ENCODE data around the gene UBAC2. TPM values are rescaled to one million over a fixed set of nuclear protein-coding genes. Genes with fewer than 3 reads are reported as not detected.

Gene UBAC2
- total RNA-seq, 1 donor from 2014 or later, result 44.3 TPM

DNA sequence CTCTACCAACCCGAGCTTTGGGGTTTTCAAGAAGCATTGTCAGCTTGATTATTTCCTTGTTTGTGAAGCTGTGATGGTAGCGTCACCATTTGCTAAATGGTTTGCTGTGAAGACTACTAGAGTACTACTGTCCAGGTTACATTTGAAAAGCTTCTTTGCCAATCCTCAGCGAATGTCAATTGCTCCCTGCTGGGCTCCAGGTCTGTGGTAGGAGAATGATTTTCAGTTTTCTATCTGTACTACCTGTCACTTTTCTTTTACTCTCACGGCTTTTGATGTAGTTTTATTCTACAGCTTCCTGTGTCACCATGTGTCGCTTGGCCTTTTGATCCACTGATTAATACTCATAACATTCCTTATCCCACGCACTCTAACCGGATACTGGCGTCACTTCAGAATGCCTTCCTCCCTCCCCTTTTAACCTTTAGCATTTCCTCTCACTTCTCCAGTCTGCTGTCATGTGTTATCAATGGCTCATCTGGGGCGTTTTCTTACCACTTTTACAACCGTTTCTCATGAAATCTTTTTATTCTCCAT is 114.1 kb downstream of the UBAC2 start:
- Histone ChIP-seq H3K27ac (replicated peaks) (no peak overlapping the region), H3K27me3 (ENCODE audit: low read depth) (no peaks in the 10 kb centered on the region), H3K36me3 (peaks cover 13% of the 10 kb centered on the region), H3K4me3 (no peak overlapping the region), H3K4me1 (peaks cover 32% of the 10 kb centered on the region), H3K9me3 (replicated peaks) (no peaks in the 10 kb centered on the region)
- intact Hi-C loops (cut with micrococcal nuclease), result no loop called here
- TF ChIP-seq, protein P1, sequence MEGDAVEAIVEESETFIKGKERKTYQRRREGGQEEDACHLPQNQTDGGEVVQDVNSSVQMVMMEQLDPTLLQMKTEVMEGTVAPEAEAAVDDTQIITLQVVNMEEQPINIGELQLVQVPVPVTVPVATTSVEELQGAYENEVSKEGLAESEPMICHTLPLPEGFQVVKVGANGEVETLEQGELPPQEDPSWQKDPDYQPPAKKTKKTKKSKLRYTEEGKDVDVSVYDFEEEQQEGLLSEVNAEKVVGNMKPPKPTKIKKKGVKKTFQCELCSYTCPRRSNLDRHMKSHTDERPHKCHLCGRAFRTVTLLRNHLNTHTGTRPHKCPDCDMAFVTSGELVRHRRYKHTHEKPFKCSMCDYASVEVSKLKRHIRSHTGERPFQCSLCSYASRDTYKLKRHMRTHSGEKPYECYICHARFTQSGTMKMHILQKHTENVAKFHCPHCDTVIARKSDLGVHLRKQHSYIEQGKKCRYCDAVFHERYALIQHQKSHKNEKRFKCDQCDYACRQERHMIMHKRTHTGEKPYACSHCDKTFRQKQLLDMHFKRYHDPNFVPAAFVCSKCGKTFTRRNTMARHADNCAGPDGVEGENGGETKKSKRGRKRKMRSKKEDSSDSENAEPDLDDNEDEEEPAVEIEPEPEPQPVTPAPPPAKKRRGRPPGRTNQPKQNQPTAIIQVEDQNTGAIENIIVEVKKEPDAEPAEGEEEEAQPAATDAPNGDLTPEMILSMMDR (IDR thresholded peaks at IDR 0.05; ENCODE audit: borderline replicate concordance), result no peak
- DNase-seq, result no peak

DNA sequence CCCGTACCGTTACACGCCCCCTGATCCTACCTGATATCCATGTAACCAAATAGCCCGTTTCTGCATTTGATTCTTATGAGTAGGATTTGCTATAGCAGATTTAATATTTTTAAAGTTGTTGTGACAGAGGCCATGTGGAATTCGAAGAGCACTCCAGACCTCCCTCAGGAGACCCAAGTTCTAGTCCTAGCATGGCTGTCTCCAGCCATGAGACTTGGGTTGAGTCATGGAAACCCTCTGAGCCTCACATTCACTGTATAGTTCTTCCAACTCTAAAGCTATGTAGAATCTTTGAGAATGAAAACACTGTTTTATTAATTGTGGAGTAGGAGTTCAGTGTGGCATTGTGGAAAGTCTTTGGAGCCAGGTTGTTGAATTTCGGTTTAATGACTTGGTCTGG is 114.5 kb downstream of the UBAC2 start:
- peaks cover 13% of the 10 kb centered on the region for H3K36me3 ChIP-seq
- H3K27ac ChIP-seq (replicated peaks), result no peak overlapping the region
- peaks cover 32% of the 10 kb centered on the region for H3K4me1 ChIP-seq
- DNase-seq, result no peak
- no peaks in the 10 kb centered on the region for H3K9me3 ChIP-seq (replicated peaks)
- no peak overlapping the region for H3K4me3 ChIP-seq
- intact Hi-C loops (cut with micrococcal nuclease), result no loop called here
- TF ChIP-seq, protein P1 (IDR thresholded peaks at IDR 0.05; ENCODE audit: borderline replicate concordance), result no peak
- H3K27me3 ChIP-seq (ENCODE audit: low read depth), result no peaks in the 10 kb centered on the region

DNA sequence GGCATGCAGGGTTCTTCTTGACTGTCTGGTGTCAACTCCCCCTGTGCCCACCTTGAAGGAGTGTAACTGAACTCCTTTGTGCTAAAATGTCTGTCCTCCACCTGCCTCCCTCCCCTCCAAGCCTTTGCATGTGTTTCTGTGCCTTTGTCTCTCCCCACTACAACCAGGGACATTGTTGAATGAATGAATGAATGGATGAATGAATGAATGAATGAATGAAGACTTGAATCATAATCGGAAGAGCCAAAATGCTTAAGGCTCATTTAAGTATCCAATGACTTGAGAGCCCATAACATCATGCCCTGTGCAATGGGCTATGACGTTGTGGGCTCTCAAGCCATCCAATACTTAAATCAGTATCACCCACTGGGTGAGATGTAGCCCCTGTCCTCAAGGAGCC is 115.6 kb downstream of the UBAC2 start:
- Histone ChIP-seq H3K27me3 (ENCODE audit: low read depth) (no peaks in the 10 kb centered on the region), H3K27ac (replicated peaks) (no peak overlapping the region), H3K9me3 (replicated peaks) (no peaks in the 10 kb centered on the region), H3K4me1 (peaks cover 41% of the 10 kb centered on the region), H3K36me3 (peaks cover 13% of the 10 kb centered on the region), H3K4me3 (no peak overlapping the region)
- DNase-seq, result no peak
- TF ChIP-seq, protein P1 (IDR thresholded peaks at IDR 0.05; ENCODE audit: borderline replicate concordance), result no peak
- intact Hi-C loops (cut with micrococcal nuclease), result no loop called here

DNA sequence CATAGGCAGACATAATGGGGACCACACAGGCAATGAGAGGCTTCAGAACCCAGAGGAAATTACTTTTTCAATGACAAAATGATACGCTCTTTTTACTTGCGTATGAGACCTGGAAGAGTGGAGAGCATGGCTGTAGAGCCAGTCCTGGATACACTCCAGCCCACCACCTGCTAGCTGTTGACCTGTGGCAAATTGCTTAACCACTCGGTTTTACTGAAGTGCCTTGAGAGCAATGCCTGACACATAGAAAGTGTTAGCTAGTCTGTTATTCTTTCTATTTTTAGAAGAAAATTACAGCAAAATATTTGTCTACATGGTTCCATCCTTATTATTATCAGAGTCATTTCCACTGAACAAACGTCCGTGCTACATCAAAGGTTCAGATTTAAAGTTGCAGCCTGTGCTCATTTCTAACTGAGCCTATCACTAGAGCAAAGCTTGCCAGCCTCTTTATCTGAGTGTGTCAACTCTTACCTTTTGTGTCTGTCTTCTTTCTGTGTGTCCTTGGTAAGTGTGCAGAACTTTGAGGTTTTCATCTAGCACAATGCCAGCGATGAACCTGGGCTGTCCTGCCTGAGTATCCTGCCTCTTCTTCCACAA is 116.1 kb downstream of the UBAC2 start:
- TF ChIP-seq, protein P1 (IDR thresholded peaks at IDR 0.05; ENCODE audit: borderline replicate concordance), result no peak
- H3K4me3 ChIP-seq, result no peak overlapping the region
- no peak for DNase-seq
- no peak overlapping the region for H3K27ac ChIP-seq (replicated peaks)
- H3K4me1 ChIP-seq, result peaks cover 45% of the 10 kb centered on the region
- H3K36me3 ChIP-seq, result peaks cover 13% of the 10 kb centered on the region
- H3K27me3 ChIP-seq (ENCODE audit: low read depth), result no peaks in the 10 kb centered on the region
- no peaks in the 10 kb centered on the region for H3K9me3 ChIP-seq (replicated peaks)
- intact Hi-C loops (cut with micrococcal nuclease), result no loop called here

DNA sequence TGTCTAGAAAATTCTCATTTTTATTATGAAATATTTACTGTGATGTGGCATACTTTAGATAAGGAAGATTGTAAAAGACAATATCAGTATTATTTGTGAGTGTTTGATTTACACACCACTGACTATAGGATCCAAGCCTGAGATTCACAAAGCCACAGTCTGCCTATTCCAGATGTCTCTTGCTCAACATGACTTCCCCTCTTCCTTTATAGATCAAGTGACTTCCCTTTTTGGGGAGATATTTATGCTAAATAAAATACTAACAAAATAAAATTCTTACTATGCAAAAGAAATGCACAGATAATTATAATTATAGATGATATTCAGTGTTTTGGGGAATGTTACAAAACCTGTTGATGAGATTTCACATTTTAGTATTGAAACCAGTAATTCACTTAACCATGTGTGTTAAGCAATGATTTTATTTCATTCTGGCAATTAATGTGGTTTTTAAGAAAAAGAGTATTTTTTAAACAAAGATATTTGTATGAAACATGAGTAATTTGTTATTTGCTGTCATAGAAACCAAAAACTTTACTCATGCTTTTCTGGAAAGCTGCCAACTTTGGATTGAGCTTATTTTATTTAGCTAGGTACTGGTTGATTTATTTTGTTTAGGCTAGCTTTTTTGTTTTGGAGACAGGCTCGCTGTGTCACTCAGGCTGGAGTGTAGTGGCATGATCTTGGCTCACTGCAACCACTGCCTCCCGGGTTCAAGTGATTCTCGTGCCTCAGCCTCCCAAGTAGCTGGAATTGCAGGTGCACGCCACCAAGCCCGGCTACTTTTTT is 120.2 kb downstream of the UBAC2 start:
- TF ChIP-seq, protein P1 (IDR thresholded peaks at IDR 0.05; ENCODE audit: borderline replicate concordance), result no peak
- Histone ChIP-seq H3K36me3 (peaks cover 20% of the 10 kb centered on the region), H3K4me3 (no peak overlapping the region), H3K4me1 (peaks cover 32% of the 10 kb centered on the region), H3K27ac (replicated peaks) (peak overlapping the region; percentile 45), H3K27me3 (ENCODE audit: low read depth) (no peaks in the 10 kb centered on the region), H3K9me3 (replicated peaks) (no peaks in the 10 kb centered on the region)
- intact Hi-C loops (cut with micrococcal nuclease), result no loop called here
- no peak for DNase-seq

All from left ventricle myocardium inferior (tissue), 1 donor.